DOHH2 (cell line): Measurements from ENCODE around the gene IMMP2L.
"Not testable (repeated sequence)": the region's sequence is repeated elsewhere in the genome, so short reads cannot be mapped to it uniquely, and the experiment has no call there.

Experiments used
- H3F3A ChIP-seq: fragments of 200-600 bp; sonication (generic), shearing (Covaris generic); 2 replicates; pipeline ENCODE4 v1.6.0; 2016; ENCODE audit warnings: antibody characterized with exemption, mild to moderate bottlenecking; ENCODE audit not compliant: control insufficient read depth, insufficient read depth
- H3K27ac ChIP-seq: fragments of 200-600 bp; sonication (generic); 2 replicates; pipeline ENCODE4 v1.5.1; 2014; ENCODE audit warnings: low read depth, mild to moderate bottlenecking, low read length, moderate library complexity
- H3K27me3 ChIP-seq: fragments of 200-600 bp; sonication (generic); 2 replicates; pipeline ENCODE4 v1.6.1; 2014; ENCODE audit warnings: mild to moderate bottlenecking, low read length, mixed read lengths; ENCODE audit not compliant: control insufficient read depth
- H3K36me3 ChIP-seq: fragments of 200-600 bp; sonication (generic); 2 replicates; pipeline ENCODE4 v1.6.1; 2014; ENCODE audit warnings: mild to moderate bottlenecking, low read length, moderate library complexity, mixed read lengths; ENCODE audit not compliant: control insufficient read depth
- H3K4me1 ChIP-seq: fragments of 200-600 bp; sonication (generic); 2 replicates; pipeline ENCODE4 v1.6.1; 2014; ENCODE audit warnings: mild to moderate bottlenecking, low read length, mixed read lengths; ENCODE audit not compliant: control insufficient read depth
- H3K4me2 ChIP-seq: fragments of 200-600 bp; sonication (generic); 2 replicates; pipeline ENCODE4 v1.6.0; 2014; ENCODE audit warnings: mild to moderate bottlenecking, low read length, moderate library complexity
- H3K4me3 ChIP-seq: fragments of 200-600 bp; sonication (generic); 2 replicates; pipeline ENCODE4 v1.5.1; 2014; ENCODE audit warnings: mild to moderate bottlenecking, low read length, mixed read lengths
- H3K79me2 ChIP-seq: fragments of 200-600 bp; sonication (generic); 2 replicates; pipeline ENCODE4 v1.6.1; 2014; ENCODE audit warnings: mild to moderate bottlenecking, low read length, mixed read lengths; ENCODE audit not compliant: control insufficient read depth
- H3K9me2 ChIP-seq: fragments of 200-600 bp; sonication (generic); replicated peaks from 2 replicates; pipeline ENCODE4 v1.6.1; 2014; ENCODE audit warnings: mild to moderate bottlenecking, low read length, mixed read lengths; ENCODE audit not compliant: control insufficient read depth
- H3K9me3 ChIP-seq: fragments of 200-600 bp; sonication (generic); 2 replicates; pipeline ENCODE4 v1.6.1; 2014; ENCODE audit warnings: antibody characterized with exemption, low read length, mixed read lengths; ENCODE audit not compliant: control insufficient read depth, insufficient read depth
- H4K20me1 ChIP-seq: fragments of 200-600 bp; sonication (generic); 2 replicates; pipeline ENCODE4 v1.6.0; 2014; ENCODE audit warnings: low read depth, mild to moderate bottlenecking, antibody characterized with exemption, low read length, moderate library complexity; ENCODE audit not compliant: control insufficient read depth, insufficient read depth
- CTCF ChIP-seq: fragments of 200-600 bp; sonication (generic); IDR thresholded peaks from one replicate; pipeline ENCODE4 v1.5.1; 2014; ENCODE audit warnings: antibody characterized with exemption, mild to moderate bottlenecking, low read depth, low read length; ENCODE audit not compliant: poor library complexity, severe bottlenecking
- EZH2phosphoT487 ChIP-seq: fragments of 200-600 bp; sonication (generic); IDR thresholded peaks from 2 replicates; pipeline ENCODE4 v1.6.1; 2017; ENCODE audit warnings: borderline replicate concordance, mild to moderate bottlenecking, antibody characterized with exemption, low read length, moderate library complexity, mixed read lengths

IMMP2L gene

GRCh38 chr7:111470998-111471397 is 91.3 kb downstream of the IMMP2L start:
- TF ChIP-seq EZH2phosphoT487 (no peak), CTCF (no peak)
- H3K27me3 ChIP-seq, result no peaks in the 10 kb centered on the region
- H3K4me3 ChIP-seq, result no peak overlapping the region
- no peaks in the 10 kb centered on the region for H3K4me1 ChIP-seq
- no peak overlapping the region for H3K4me2 ChIP-seq
- H3K27ac ChIP-seq, result no peak overlapping the region
- no peaks in the 10 kb centered on the region for H4K20me1 ChIP-seq
- no peaks in the 10 kb centered on the region for H3K9me3 ChIP-seq
- H3F3A ChIP-seq, result no peaks in the 10 kb centered on the region
- H3K36me3 ChIP-seq, result no peaks in the 10 kb centered on the region
- no peaks in the 10 kb centered on the region for H3K9me2 ChIP-seq
- no peaks in the 10 kb centered on the region for H3K79me2 ChIP-seq

DNA sequence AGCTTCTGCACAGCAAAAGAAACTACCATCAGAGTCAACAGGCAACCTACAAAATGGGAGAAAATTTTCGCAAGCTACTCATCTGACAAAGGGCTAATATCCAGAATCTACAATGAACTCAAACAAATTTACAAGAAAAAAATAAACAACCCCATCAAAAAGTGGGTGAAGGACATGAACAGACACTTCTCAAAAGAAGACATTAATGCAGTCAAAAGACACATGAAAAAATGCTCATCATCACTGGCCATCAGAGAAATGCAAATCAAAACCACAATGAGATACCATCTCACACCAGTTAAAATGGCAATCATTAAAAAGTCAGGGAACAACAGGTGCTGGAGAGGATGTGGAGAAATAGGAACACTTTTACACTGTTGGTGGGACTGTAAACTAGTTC is 92.4 kb downstream of the IMMP2L start:
- H3F3A ChIP-seq, H4K20me1 ChIP-seq, H3K4me1 ChIP-seq, H3K27me3 ChIP-seq, H3K36me3 ChIP-seq, H3K9me2 ChIP-seq, H3K9me3 ChIP-seq, H3K79me2 ChIP-seq, H3K4me2 ChIP-seq, H3K4me3 ChIP-seq, H3K27ac ChIP-seq: not testable (repeated sequence)

DNA sequence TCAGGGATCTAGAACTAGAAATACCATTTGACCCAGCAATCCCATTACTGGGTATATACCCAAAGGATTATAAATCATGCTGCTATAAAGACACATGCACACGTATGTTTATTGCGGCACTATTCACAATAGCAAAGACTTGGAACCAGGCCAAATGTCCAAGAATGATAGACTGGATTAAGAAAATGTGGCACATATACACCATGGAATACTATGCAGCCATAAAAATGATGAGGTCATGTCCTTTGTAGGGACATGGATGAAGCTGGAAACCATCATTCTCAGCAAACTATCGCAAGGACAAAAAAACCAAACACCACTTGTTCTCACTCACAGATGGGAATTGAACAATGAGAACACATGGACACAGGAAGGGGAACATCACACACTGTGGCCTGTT is 96.5 kb downstream of the IMMP2L start:
- H3K9me3 ChIP-seq, H3K4me3 ChIP-seq: not testable (repeated sequence)

GRCh38 chr7:111460695-111461094 is 101.6 kb downstream of the IMMP2L start:
- no peak overlapping the region for H3K27ac ChIP-seq
- no peaks in the 10 kb centered on the region for H3K36me3 ChIP-seq
- H3K4me3 ChIP-seq, result no peak overlapping the region
- H4K20me1 ChIP-seq, result no peaks in the 10 kb centered on the region
- TF ChIP-seq EZH2phosphoT487, result no peak
- TF ChIP-seq CTCF, result no peak
- H3K79me2 ChIP-seq, result no peaks in the 10 kb centered on the region
- H3F3A ChIP-seq, result no peaks in the 10 kb centered on the region
- H3K4me2 ChIP-seq, result no peak overlapping the region
- no peaks in the 10 kb centered on the region for H3K27me3 ChIP-seq
- no peaks in the 10 kb centered on the region for H3K4me1 ChIP-seq
- H3K9me3 ChIP-seq, result no peaks in the 10 kb centered on the region
- H3K9me2 ChIP-seq, result no peaks in the 10 kb centered on the region

More for the DNA sequence above, 96.5 kb downstream of the IMMP2L start:
- H3K27ac ChIP-seq, H4K20me1 ChIP-seq, H3K4me1 ChIP-seq, H3K9me2 ChIP-seq, H3K27me3 ChIP-seq, H3K4me2 ChIP-seq, H3K79me2 ChIP-seq, H3F3A ChIP-seq, H3K36me3 ChIP-seq: not testable (repeated sequence)
